SK-N-SH (cell line): ENCODE measurements around the gene TNPO1. TPM values are rescaled to one million over a fixed set of nuclear protein-coding genes. Genes with fewer than 3 reads are reported as not detected.

Source experiments
- CTCF ChIA-PET: fragments of 300-600, 350-600 bp; formaldehyde crosslinking; extraction: SDS; loops from one replicate; lab custom pipeline; 2021; lab: Yijun Ruan, JAX
- POLR2A ChIA-PET: fragments of 350-600 bp; sonication (Branson Sonifier 250); formaldehyde crosslinking; extraction: SDS; loops from one replicate; lab custom pipeline; 2020; ENCODE audit warnings: antibody characterized with exemption, inconsistent platforms; lab: Yijun Ruan, JAX
- DNase-seq: peaks from one replicate; pipeline ENCODE4 v3.0.0; 2012
- H2AFZ ChIP-seq: fragments of 200-600 bp; sonication (generic); 2 replicates; pipeline ENCODE4 v1.8.1; 2016; ENCODE audit warnings: antibody characterized with exemption, mild to moderate bottlenecking, low read depth
- H3F3A ChIP-seq: fragments of 200-600 bp; sonication (generic); replicated peaks from 2 replicates; pipeline ENCODE3; 2016; ENCODE audit warnings: antibody characterized with exemption, mild to moderate bottlenecking; ENCODE audit not compliant: insufficient read depth
- H3K27ac ChIP-seq, 2 experiments: fragments of 200-500 bp in 1 of 2; fragments of 200-600 bp in 1 of 2; sonication (Bioruptor generic) in 1 of 2; sonication (generic), shearing (Covaris generic) in 1 of 2; 2 replicates each; pipeline versions ENCODE4 v1.5.1 to v1.6.1; 2014 to 2016; ENCODE audit warnings: low read depth in 2 of 2, inconsistent platforms in 1 of 2, low read length in 1 of 2, mild to moderate bottlenecking in 1 of 2, mixed read lengths in 1 of 2
- H3K27me3 ChIP-seq: fragments of 200-600 bp; sonication (generic), shearing (Covaris generic); 2 replicates; pipeline ENCODE4 v1.6.1; 2016; ENCODE audit warnings: mixed run types; ENCODE audit not compliant: insufficient read depth
- H3K36me3 ChIP-seq, 2 experiments: fragments of 200-500 bp in 1 of 2; fragments of 200-600 bp in 1 of 2; sonication (Bioruptor generic) in 1 of 2; sonication (generic) in 1 of 2; replicated peaks in 1 of 2; 2 replicates each; pipeline versions ENCODE3 to v1.5.1; 2014 to 2016; ENCODE audit warnings: low read length in 1 of 2, mild to moderate bottlenecking in 1 of 2; ENCODE audit not compliant: insufficient read depth in 2 of 2, control insufficient read depth in 1 of 2
- H3K4me1 ChIP-seq, 2 experiments: fragments of 200-500 bp in 1 of 2; fragments of 200-600 bp in 1 of 2; sonication (Bioruptor generic) in 1 of 2; sonication (generic), shearing (Covaris generic) in 1 of 2; 2 replicates each; pipeline versions ENCODE4 v1.5.1 to v1.6.1; 2014 to 2016; ENCODE audit warnings: low read depth in 1 of 2, low read length in 1 of 2, mixed run types in 1 of 2; ENCODE audit not compliant: insufficient read depth in 2 of 2, control insufficient read depth in 1 of 2
- H3K4me2 ChIP-seq: fragments of 200-600 bp; sonication (generic), shearing (Covaris generic); 2 replicates; pipeline ENCODE4 v1.6.1; 2017; ENCODE audit warnings: mixed run types
- H3K4me3 ChIP-seq, 2 experiments: fragments of 200-500 bp in 1 of 2; fragments of 200-600 bp in 1 of 2; sonication (Bioruptor generic) in 1 of 2; sonication (generic), shearing (Covaris generic) in 1 of 2; 2 replicates each; pipeline versions ENCODE4 v1.5.1 to v1.8.1; 2014 to 2016; ENCODE audit warnings: low read depth in 2 of 2, inconsistent platforms in 1 of 2, low read length in 1 of 2, mild to moderate bottlenecking in 1 of 2, mixed read lengths in 1 of 2, moderate library complexity in 1 of 2
- H3K79me2 ChIP-seq: fragments of 200-600 bp; sonication (generic); 2 replicates; pipeline ENCODE4 v1.8.1; 2017; ENCODE audit warnings: mild to moderate bottlenecking; ENCODE audit not compliant: insufficient read depth
- H3K9ac ChIP-seq: fragments of 200-600 bp; sonication (generic); 2 replicates; pipeline ENCODE4 v1.6.1; 2017; ENCODE audit warnings: mixed run types
- H3K9me2 ChIP-seq: fragments of 200-600 bp; sonication (generic); 2 replicates; pipeline ENCODE4 v1.6.1; 2017; ENCODE audit warnings: mixed run types
- H3K9me3 ChIP-seq: fragments of 200-600 bp; sonication (generic); 2 replicates; pipeline ENCODE4 v1.6.1; 2017; ENCODE audit warnings: mixed run types, mild to moderate bottlenecking, moderate library complexity
- H4K20me1 ChIP-seq: fragments of 200-600 bp; sonication (generic); 2 replicates; pipeline ENCODE4 v1.6.1; 2017; ENCODE audit warnings: mild to moderate bottlenecking, mixed run types; ENCODE audit not compliant: insufficient read depth
- EP300 ChIP-seq, 2 experiments: IDR thresholded peaks; 2 replicates each; pipeline versions ENCODE4 v1.4.0 to v1.6.1; 2012; ENCODE audit warnings: borderline replicate concordance in 1 of 2, low read depth in 1 of 2, low read length in 1 of 2
- EZH2phosphoT487 ChIP-seq: fragments of 200-600 bp; sonication (generic); IDR thresholded peaks from 2 replicates; pipeline ENCODE4 v1.6.1; 2017; ENCODE audit warnings: low read depth, mixed run types, mild to moderate bottlenecking, antibody characterized with exemption, moderate library complexity, borderline replicate concordance
- FOSL2 ChIP-seq: IDR thresholded peaks from 2 replicates; pipeline ENCODE4 v1.4.0; 2012; ENCODE audit warnings: low read depth, mild to moderate bottlenecking, moderate library complexity, borderline replicate concordance
- FOXJ3 ChIP-seq: sonication (generic); formaldehyde crosslinking; IDR thresholded peaks from 2 replicates; pipeline ENCODE4 v1.5.1; 2020; ENCODE audit warnings: mild to moderate bottlenecking, missing genetic modification reagents
- FOXM1 ChIP-seq: IDR thresholded peaks from 2 replicates; pipeline ENCODE4 v1.4.0; 2012; ENCODE audit warnings: low read depth, mild to moderate bottlenecking
- GATA2 ChIP-seq: sonication (generic); formaldehyde crosslinking; IDR thresholded peaks from 2 replicates; pipeline ENCODE4 v1.5.0; 2020; ENCODE audit warnings: mild to moderate bottlenecking, missing genetic modification reagents
- MXI1 ChIP-seq: IDR thresholded peaks from 2 replicates; pipeline ENCODE4 v1.6.1; 2012; ENCODE audit warnings: mild to moderate bottlenecking, low read depth, low read length, improper control_type of control experiment
- NFIC ChIP-seq: IDR thresholded peaks from 2 replicates; pipeline ENCODE4 v1.4.0; 2012; ENCODE audit warnings: borderline replicate concordance
- NRF1 ChIP-seq: IDR thresholded peaks from 2 replicates; pipeline ENCODE4 v1.6.1; 2012; ENCODE audit warnings: low read depth, mild to moderate bottlenecking, low read length
- POLR2AphosphoS5 ChIP-seq: IDR thresholded peaks from 2 replicates; pipeline ENCODE4 v1.6.1; 2012; ENCODE audit warnings: low read depth, low read length
- RAD21 ChIP-seq: IDR thresholded peaks from 2 replicates; pipeline ENCODE4 v1.6.1; 2012; ENCODE audit warnings: mild to moderate bottlenecking, low read length
- RFX5 ChIP-seq: IDR thresholded peaks from 2 replicates; pipeline ENCODE4 v1.6.1; 2012; ENCODE audit warnings: mild to moderate bottlenecking, improper control_type of control experiment, low read length
- SIN3A ChIP-seq: IDR thresholded peaks from 2 replicates; pipeline ENCODE4 v1.6.1; 2012; ENCODE audit warnings: low read depth, mild to moderate bottlenecking, low read length, moderate library complexity, borderline replicate concordance
- SMC3 ChIP-seq: IDR thresholded peaks from 2 replicates; pipeline ENCODE4 v1.6.1; 2012; ENCODE audit warnings: low read depth, low read length, improper control_type of control experiment
- TAF1 ChIP-seq: IDR thresholded peaks from 2 replicates; pipeline ENCODE4 v1.6.1; 2012; ENCODE audit warnings: low read depth, mild to moderate bottlenecking, low read length, moderate library complexity, borderline replicate concordance
- TEAD4 ChIP-seq: IDR thresholded peaks from 2 replicates; pipeline ENCODE4 v1.4.0; 2012; ENCODE audit warnings: mild to moderate bottlenecking, borderline replicate concordance; ENCODE audit not compliant: insufficient read depth
- YY1 ChIP-seq: IDR thresholded peaks from 2 replicates; pipeline ENCODE4 v1.4.0; 2012; ENCODE audit warnings: low read depth, mild to moderate bottlenecking
- WGBS: methylation state at CpG from one replicate; pipeline ENCODE4 v1.1.6; 2017; ENCODE audit warnings: low lambda C conversion rate; 5-methylcytosine and 5-hydroxymethylcytosine counted together
- polyA plus RNA-seq, 3 experiments: library from polyadenylated mRNA; depleted of rRNA; stranded (reverse); fragments of >200 nt; gene quantifications; 2 replicates each; pipeline ENCODE4 v1.2.3, GENCODE V29; 2012
- TF ChIP-seq, protein P1 (sequence below): fragments of 200-600 bp; sonication (generic); IDR thresholded peaks from 2 replicates; pipeline ENCODE4 v1.6.1; 2017; ENCODE audit warnings: antibody characterized with exemption, mild to moderate bottlenecking, moderate library complexity
- TF ChIP-seq, protein P2 (sequence below): IDR thresholded peaks from 2 replicates; pipeline ENCODE4 v1.4.0; 2012; ENCODE audit warnings: low read depth
- TF ChIP-seq, protein P3 (sequence below): IDR thresholded peaks from 2 replicates; pipeline ENCODE4 v1.4.0; 2012; ENCODE audit warnings: low read depth, borderline replicate concordance
- TF ChIP-seq, protein P4 (sequence below): IDR thresholded peaks from 2 replicates; pipeline ENCODE4; 2012

Gene TNPO1
- polyA plus RNA-seq, 1 of the 3 experiments (the other 2 are of a cell fraction), result 19.9 TPM

DNA sequence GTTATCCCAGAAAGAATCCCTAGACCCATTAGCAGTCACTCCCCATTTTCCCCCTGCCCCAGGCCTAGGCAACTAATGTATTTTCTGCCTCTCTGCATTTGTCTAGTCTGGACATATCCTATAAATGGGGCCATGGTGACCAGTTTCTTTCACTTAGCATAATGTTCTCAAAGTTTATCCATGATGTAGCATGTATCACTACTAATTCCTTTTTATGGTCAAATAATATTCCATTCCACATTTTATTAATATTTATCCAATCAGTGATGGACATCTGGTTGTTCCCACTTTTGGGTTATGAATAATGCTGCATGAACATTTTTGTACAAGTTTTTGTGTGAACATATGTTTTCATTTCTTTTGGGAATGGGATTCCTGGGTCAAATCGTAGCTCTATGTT, 140.9 kb downstream of the TNPO1 start:
- H3K27me3 ChIP-seq, result no peaks in the 10 kb centered on the region
- H3F3A ChIP-seq, result peaks cover 11% of the 10 kb centered on the region
- H4K20me1 ChIP-seq, result no peaks in the 10 kb centered on the region; the same call in 1 of the 2 replicates
- POLR2A ChIA-PET, result no interaction called here
- TF ChIP-seq SMC3 (no peak), RFX5 (no peak), EP300 (IDR thresholded peaks at IDR 0.05; ENCODE audit: borderline replicate concordance in 1 of 2, low read depth in 1 of 2, low read length in 1 of 2) (no peak), POLR2AphosphoS5 (no peak), MXI1 (no peak), TEAD4 (no peak)
- TF ChIP-seq, protein P1, sequence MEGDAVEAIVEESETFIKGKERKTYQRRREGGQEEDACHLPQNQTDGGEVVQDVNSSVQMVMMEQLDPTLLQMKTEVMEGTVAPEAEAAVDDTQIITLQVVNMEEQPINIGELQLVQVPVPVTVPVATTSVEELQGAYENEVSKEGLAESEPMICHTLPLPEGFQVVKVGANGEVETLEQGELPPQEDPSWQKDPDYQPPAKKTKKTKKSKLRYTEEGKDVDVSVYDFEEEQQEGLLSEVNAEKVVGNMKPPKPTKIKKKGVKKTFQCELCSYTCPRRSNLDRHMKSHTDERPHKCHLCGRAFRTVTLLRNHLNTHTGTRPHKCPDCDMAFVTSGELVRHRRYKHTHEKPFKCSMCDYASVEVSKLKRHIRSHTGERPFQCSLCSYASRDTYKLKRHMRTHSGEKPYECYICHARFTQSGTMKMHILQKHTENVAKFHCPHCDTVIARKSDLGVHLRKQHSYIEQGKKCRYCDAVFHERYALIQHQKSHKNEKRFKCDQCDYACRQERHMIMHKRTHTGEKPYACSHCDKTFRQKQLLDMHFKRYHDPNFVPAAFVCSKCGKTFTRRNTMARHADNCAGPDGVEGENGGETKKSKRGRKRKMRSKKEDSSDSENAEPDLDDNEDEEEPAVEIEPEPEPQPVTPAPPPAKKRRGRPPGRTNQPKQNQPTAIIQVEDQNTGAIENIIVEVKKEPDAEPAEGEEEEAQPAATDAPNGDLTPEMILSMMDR, result no peak
- TF ChIP-seq, all 33 proteins: peak for 0
- Histone ChIP-seq H3K36me3 (peaks cover 0 to 3% of the 10 kb centered on the region in 2 experiments), H3K4me2 (peak overlapping the region; percentile 74), H3K9ac (peak overlapping the region; percentile 83; the same call in 1 of the 2 replicates), H3K79me2 (peaks cover 58% of the 10 kb centered on the region), H3K27ac (peak overlapping the region in 1 of 2 experiments; percentile 80; a peak in 2 of 4 replicates), H3K9me2 (no peaks in the 10 kb centered on the region), H2AFZ (no peak overlapping the region), H3K4me1 (peaks cover 0 to 5% of the 10 kb centered on the region in 2 experiments; a peak in 2 of 4 replicates), H3K4me3 (peak overlapping the region; percentile 69 to 78), H3K9me3 (no peaks in the 10 kb centered on the region)
- DNase-seq, result no peak
- CTCF ChIA-PET, result interaction anchor here (1.1 kb wide), 1 partner anchor 494 kb away, joined by 5 read pairs; no protein-coding TSS in a partner anchor
- 82% methylated on average over 1 of the region's 1 CpG for WGBS

DNA sequence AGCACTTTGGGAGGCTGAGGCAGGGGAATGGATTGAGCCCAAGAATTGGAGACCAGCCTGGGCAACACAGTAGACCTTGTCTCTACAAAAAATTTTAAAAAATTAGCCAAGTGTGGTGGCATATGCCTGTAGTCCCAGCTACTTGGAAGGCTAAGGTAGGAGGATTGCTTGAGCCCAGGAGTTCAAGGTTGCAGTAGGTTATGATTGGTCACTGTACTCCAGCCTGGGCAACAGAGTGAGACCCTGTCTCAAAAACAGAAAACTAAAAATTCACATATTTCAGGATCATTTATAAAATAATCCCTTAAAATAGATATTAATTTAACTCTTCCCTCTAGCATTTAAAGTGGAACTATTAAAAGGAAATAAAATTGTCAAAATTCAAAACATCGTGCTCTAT, 142.8 kb downstream of the TNPO1 start:
- Histone ChIP-seq H3K27me3 (no peaks in the 10 kb centered on the region), H2AFZ (no peak overlapping the region), H3F3A (peaks cover 8% of the 10 kb centered on the region), H3K4me2 (no peak overlapping the region), H3K27ac (no peak overlapping the region), H3K79me2 (peaks cover 76% of the 10 kb centered on the region), H3K4me3 (no peak overlapping the region), H3K9me2 (no peaks in the 10 kb centered on the region), H3K9ac (no peak overlapping the region), H3K36me3 (peaks cover 3 to 6% of the 10 kb centered on the region in 2 experiments), H3K9me3 (no peaks in the 10 kb centered on the region), H4K20me1 (no peaks in the 10 kb centered on the region; the same call in 1 of the 2 replicates), H3K4me1 (peaks cover 0 to 5% of the 10 kb centered on the region in 2 experiments; a peak in 2 of 4 replicates)
- ChIA-PET CTCF (no interaction called here), POLR2A (no interaction called here)
- 100% methylated on average over 1 of the region's 1 CpG for WGBS
- DNase-seq, result no peak
- no peak for TF ChIP-seq NFIC
- TF ChIP-seq, protein P2, sequence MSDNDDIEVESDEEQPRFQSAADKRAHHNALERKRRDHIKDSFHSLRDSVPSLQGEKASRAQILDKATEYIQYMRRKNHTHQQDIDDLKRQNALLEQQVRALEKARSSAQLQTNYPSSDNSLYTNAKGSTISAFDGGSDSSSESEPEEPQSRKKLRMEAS, result no peak
- TF ChIP-seq SMC3, result no peak
- TF ChIP-seq TAF1, result no peak
- no peak for TF ChIP-seq EZH2phosphoT487
- TF ChIP-seq, protein P3, sequence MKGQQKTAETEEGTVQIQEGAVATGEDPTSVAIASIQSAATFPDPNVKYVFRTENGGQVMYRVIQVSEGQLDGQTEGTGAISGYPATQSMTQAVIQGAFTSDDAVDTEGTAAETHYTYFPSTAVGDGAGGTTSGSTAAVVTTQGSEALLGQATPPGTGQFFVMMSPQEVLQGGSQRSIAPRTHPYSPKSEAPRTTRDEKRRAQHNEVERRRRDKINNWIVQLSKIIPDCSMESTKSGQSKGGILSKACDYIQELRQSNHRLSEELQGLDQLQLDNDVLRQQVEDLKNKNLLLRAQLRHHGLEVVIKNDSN, result no peak
- no peak for TF ChIP-seq MXI1
- no peak for TF ChIP-seq YY1
- TF ChIP-seq, protein P1, result no peak
- no peak for TF ChIP-seq SIN3A
- no peak for TF ChIP-seq RFX5
- TF ChIP-seq FOXM1, result no peak
- no peak for TF ChIP-seq GATA2
- TF ChIP-seq, protein P4, sequence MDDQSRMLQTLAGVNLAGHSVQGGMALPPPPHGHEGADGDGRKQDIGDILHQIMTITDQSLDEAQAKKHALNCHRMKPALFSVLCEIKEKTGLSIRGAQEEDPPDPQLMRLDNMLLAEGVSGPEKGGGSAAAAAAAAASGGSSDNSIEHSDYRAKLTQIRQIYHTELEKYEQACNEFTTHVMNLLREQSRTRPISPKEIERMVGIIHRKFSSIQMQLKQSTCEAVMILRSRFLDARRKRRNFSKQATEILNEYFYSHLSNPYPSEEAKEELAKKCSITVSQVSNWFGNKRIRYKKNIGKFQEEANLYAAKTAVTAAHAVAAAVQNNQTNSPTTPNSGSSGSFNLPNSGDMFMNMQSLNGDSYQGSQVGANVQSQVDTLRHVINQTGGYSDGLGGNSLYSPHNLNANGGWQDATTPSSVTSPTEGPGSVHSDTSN, result no peak
- no peak for TF ChIP-seq POLR2AphosphoS5
- no peak for TF ChIP-seq NRF1
- no peak for TF ChIP-seq EP300 (IDR thresholded peaks at IDR 0.05; ENCODE audit: borderline replicate concordance in 1 of 2, low read depth in 1 of 2, low read length in 1 of 2)
- no peak for TF ChIP-seq FOSL2
- no peak for TF ChIP-seq RAD21
- TF ChIP-seq FOXJ3 (CRISPR knock-in tag), result no peak
